Parathyroid adenoma (tissue), 2 donors: ENCODE data around the gene TLK2.
"Not testable (repeated sequence)": the region's sequence is repeated elsewhere in the genome, so short reads cannot be mapped to it uniquely, and the experiment has no call there.

ENCODE experiments used
- H2AFZ ChIP-seq: fragments of 300-600 bp; sonication (generic); one replicate; pipeline ENCODE4 v1.7.0; 2017; ENCODE audit warnings: antibody characterized with exemption, mild to moderate bottlenecking
- H3K27ac ChIP-seq: fragments of 300-600 bp; sonication (generic); one replicate; pipeline ENCODE4 v1.7.0; 2017
- H3K27me3 ChIP-seq: fragments of 300-600 bp; sonication (generic); one replicate; pipeline ENCODE4 v1.7.0; 2017; ENCODE audit warnings: low read length; ENCODE audit not compliant: control insufficient read depth, insufficient read depth
- H3K36me3 ChIP-seq: fragments of 300-600 bp; sonication (generic); one replicate; pipeline ENCODE4 v1.7.0; 2017; ENCODE audit warnings: low read length; ENCODE audit not compliant: control insufficient read depth, insufficient read depth
- H3K4me1 ChIP-seq: fragments of 300-600 bp; sonication (generic); one replicate; pipeline ENCODE4 v1.7.0; 2017; ENCODE audit warnings: control low read depth
- H3K4me2 ChIP-seq: fragments of 300-600 bp; sonication (generic); one replicate; pipeline ENCODE4 v1.7.0; 2017; ENCODE audit warnings: low read length
- H3K4me3 ChIP-seq: fragments of 300-600 bp; sonication (generic); one replicate; pipeline ENCODE4 v1.7.0; 2017; ENCODE audit warnings: low read depth, low read length
- H3K79me2 ChIP-seq: fragments of 300-600 bp; sonication (generic); one replicate; pipeline ENCODE4 v1.7.0; 2017; ENCODE audit warnings: control low read depth
- H3K9ac ChIP-seq: fragments of 300-600 bp; sonication (generic); one replicate; pipeline ENCODE4 v1.7.0; 2017; ENCODE audit warnings: mild to moderate bottlenecking
- H3K9me3 ChIP-seq: fragments of 300-600 bp; sonication (generic); one replicate; pipeline ENCODE4 v1.7.0; 2017; ENCODE audit warnings: low read length; ENCODE audit not compliant: control insufficient read depth
- TF ChIP-seq, protein P1 (sequence below): fragments of 300-600 bp; sonication (generic); IDR thresholded peaks from one replicate; pipeline ENCODE4 v1.7.0; 2017; ENCODE audit warnings: antibody characterized with exemption, mild to moderate bottlenecking
- donor health status: primary hyperparathyroidism.

The TLK2 gene

GRCh38 chr17:62456016-62456415 lies 22.6 kb upstream of the TLK2 start:
- Histone ChIP-seq H3K4me2 (no peak overlapping the region), H3K9ac (no peak overlapping the region), H3K9me3 (no peaks in the 10 kb centered on the region), H2AFZ (no peak overlapping the region), H3K4me1 (no peaks in the 10 kb centered on the region), H3K36me3 (no peaks in the 10 kb centered on the region), H3K4me3 (no peak overlapping the region), H3K27ac (no peak overlapping the region), H3K27me3 (no peaks in the 10 kb centered on the region), H3K79me2 (no peaks in the 10 kb centered on the region)
- TF ChIP-seq, protein P1, sequence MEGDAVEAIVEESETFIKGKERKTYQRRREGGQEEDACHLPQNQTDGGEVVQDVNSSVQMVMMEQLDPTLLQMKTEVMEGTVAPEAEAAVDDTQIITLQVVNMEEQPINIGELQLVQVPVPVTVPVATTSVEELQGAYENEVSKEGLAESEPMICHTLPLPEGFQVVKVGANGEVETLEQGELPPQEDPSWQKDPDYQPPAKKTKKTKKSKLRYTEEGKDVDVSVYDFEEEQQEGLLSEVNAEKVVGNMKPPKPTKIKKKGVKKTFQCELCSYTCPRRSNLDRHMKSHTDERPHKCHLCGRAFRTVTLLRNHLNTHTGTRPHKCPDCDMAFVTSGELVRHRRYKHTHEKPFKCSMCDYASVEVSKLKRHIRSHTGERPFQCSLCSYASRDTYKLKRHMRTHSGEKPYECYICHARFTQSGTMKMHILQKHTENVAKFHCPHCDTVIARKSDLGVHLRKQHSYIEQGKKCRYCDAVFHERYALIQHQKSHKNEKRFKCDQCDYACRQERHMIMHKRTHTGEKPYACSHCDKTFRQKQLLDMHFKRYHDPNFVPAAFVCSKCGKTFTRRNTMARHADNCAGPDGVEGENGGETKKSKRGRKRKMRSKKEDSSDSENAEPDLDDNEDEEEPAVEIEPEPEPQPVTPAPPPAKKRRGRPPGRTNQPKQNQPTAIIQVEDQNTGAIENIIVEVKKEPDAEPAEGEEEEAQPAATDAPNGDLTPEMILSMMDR: no peak

GRCh38 chr17:62458483-62458882 lies 20.1 kb upstream of the TLK2 start:
- not testable (repeated sequence) for H3K27me3 ChIP-seq, H2AFZ ChIP-seq, H3K4me2 ChIP-seq, H3K36me3 ChIP-seq, H3K9me3 ChIP-seq, H3K27ac ChIP-seq, H3K79me2 ChIP-seq, H3K4me3 ChIP-seq, H3K9ac ChIP-seq, H3K4me1 ChIP-seq

- not testable (repeated sequence) for H3K79me2 ChIP-seq, H3K27me3 ChIP-seq, H3K4me3 ChIP-seq, H2AFZ ChIP-seq, H3K4me2 ChIP-seq, H3K36me3 ChIP-seq, H3K4me1 ChIP-seq, H3K9ac ChIP-seq, H3K9me3 ChIP-seq, H3K27ac ChIP-seq
Observed at GRCh38 chr17:62464422-62464821, 14.2 kb upstream of the TLK2 start.

DNA sequence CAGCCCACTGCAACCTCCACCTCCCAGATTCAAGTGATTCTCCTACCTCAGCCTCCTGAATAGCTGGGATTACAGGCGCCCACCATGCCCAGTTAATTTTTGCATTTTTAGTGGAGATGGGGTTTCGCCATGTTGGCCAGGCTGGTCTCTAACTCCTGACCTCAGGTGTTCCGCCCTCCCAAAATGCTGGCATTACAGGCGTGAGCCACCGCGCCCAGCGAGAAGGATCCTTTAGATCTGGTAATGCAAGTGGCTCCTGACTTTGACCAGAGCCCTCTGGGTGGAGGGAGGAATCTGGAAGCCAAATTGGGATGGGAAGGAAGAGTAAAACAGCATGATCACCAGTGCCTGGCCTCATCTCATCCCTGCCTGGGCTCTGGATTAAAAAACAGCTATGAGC lies 13.4 kb upstream of the TLK2 start:
- not testable (repeated sequence) for H3K79me2 ChIP-seq, H3K4me3 ChIP-seq, H2AFZ ChIP-seq, H3K4me1 ChIP-seq, H3K36me3 ChIP-seq, H3K9me3 ChIP-seq, H3K27ac ChIP-seq, H3K4me2 ChIP-seq, H3K27me3 ChIP-seq, H3K9ac ChIP-seq

DNA sequence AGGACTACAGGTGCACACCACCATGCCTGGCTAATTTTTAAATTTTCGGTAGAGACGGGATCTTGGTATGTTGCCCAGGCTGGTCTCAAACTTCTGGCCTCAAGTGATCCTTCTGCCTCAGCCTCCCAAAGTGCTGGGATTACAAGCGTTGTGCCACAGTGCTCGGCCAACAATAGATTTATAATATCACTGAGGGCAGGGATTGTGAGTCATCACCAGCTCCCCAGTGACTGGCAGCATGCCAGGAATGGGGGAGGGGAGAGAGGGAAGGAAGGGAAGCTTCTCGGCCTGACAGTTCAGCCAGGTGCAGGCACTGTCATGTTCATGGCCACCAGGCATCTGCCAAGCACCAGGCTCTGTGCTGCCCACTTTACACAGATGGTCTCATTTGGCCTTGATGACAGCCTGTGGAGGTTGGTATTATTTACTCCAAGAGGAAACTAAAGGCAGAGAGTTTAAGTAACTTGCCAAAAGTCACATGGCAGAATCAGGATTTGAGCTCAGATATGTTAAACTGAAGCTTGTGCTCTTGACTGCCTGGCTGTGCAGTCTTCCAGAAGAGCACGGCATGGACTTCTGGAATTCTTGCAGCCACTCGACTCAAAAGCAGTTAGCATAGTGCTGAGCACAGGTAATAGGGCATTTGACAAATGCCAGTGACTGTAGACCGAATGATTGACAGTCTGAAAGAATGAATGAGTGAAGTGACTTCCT lies 7.8 kb upstream of the TLK2 start:
- not testable (repeated sequence) for H3K27ac ChIP-seq, H3K79me2 ChIP-seq, H3K36me3 ChIP-seq, H2AFZ ChIP-seq, H3K4me3 ChIP-seq, H3K9ac ChIP-seq, H3K9me3 ChIP-seq, H3K4me1 ChIP-seq, H3K4me2 ChIP-seq, H3K27me3 ChIP-seq

DNA sequence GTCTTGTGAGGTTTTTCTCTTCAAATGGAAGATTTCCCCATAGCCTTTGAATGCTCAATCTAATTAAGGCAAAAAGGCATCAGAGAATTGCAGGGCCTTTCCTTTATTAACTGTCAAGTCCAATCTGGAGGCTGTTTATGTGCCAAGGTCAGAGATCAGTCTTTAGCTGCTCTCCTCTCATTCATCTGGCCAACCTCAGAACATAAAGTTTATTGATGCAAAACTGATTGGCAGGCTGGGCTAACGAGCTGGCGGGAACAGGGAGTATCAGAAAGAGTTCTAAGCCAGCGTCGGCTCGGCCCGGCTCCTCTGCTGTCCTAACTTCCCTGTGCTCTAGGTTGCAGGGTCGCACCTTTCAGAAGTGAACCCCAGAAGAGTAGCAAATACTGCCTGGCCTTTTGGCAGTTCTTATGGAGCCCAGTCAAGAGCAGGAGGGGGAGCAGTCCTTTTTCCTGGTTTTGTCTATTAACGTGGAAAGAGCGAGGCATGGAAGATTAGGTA lies 7.2 kb upstream of the TLK2 start:
- H3K27ac ChIP-seq, H3K27me3 ChIP-seq, H3K9ac ChIP-seq, H3K79me2 ChIP-seq, H3K4me2 ChIP-seq, H2AFZ ChIP-seq, H3K4me1 ChIP-seq, H3K36me3 ChIP-seq, H3K9me3 ChIP-seq, H3K4me3 ChIP-seq: not testable (repeated sequence)

DNA sequence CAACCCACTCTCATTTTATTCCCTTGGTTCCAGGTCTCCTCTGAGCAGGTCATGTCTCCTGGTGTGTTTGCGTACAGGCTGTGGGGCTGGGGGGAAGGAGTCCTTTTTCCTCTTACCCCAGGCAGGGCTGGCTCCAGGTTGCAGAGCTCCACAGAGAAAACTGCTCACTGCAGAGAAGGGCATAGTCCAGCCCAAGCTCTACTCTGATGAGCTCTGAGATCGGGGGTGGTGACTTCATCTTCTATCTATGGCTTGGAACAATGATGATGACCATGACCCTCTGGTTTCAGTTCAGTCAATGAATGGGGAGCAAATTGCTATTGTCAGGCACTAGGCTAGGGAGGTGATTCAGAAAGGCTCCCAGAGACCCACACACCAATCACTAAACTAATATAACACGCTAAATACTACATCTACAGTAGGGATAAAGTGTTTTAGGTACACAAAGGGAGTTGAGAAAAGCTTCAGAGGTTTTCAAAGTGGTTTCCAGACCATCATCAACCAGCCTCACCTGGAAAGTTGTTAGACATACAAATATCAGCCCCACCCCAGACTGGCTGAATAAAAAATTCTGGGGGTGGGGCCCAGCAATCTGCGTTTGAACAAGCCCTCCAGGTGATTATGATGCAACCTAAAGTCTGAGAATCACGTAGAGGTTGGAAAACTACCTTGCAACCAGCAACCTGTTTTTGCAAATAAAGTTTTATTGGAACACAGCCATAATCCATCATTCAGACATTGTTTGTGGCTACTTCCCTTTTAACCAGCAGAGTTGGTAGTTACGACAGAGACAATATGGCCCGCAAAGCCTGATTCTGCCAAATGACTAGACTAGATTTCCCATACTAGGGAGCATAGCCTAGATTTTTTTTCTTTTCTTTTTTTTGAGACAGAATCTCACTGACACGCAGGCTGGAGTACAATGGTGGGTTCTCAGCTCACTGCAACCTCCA lies 5.3 kb upstream of the TLK2 start:
- H3K27me3 ChIP-seq, H3K9me3 ChIP-seq, H3K9ac ChIP-seq, H3K27ac ChIP-seq, H2AFZ ChIP-seq, H3K4me3 ChIP-seq, H3K79me2 ChIP-seq, H3K4me1 ChIP-seq, H3K4me2 ChIP-seq, H3K36me3 ChIP-seq: not testable (repeated sequence)

DNA sequence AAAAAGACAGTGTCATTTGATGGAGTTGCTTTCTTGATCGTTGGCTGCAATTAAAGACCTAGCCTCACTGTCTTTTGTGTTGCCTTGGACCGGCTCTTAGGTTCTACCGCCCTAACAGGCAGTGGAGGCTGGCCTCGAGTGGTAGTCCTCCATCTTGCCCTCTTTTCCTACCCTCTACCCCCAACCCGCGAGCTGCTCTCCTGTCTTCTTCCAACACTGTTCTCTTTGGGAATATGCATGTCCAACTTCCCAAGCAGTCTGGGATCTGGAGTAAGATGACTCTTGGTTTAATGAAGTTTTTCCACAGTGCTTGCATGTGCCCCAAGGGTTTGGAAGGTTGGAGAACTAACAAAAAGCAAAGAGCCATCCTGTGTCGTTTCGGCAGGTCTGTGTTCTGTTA lies 1.5 kb upstream of the TLK2 start:
- H3K27me3 ChIP-seq, H3K4me2 ChIP-seq, H3K9me3 ChIP-seq, H3K9ac ChIP-seq, H3K79me2 ChIP-seq, H3K4me3 ChIP-seq, H3K4me1 ChIP-seq, H3K36me3 ChIP-seq: not testable (repeated sequence)
- peak overlapping the region; percentile 55 for H3K27ac ChIP-seq
- peak overlapping the region; percentile 82 for H2AFZ ChIP-seq

DNA sequence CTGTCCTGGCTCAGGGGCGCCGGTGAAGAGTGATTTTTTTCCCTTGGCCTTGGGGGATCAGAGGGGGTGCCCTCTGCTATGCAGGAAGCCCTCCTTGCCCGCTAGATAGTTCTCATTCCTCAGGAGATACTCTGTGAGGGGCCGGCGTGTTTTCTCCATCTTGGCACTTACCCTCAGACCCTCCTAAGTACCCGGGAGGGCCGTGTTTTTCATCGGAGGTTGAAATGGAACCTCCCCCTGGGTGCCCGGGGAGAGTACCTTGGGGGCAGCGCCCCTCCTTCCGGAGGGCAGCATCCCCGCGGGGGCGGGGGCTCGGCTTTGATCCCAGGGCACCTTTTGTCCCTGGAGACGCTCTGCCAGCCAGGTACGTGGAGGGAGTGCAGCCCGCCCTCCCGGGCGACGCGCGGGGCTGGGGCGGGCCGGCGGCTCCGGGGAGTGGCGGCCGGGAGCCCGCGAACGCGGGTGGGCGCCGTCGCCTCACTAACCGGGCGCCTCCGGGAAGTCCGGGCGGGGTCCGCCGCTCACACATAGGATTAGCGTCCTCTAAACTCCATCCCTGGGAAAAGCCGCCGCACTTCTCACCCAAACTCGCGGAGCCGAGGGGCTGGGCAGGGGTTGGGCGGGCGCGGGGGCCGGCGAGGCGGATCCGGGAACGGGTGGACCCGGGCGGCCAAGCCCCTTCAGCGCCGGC lies 762 bp upstream of the TLK2 start:
- not testable (repeated sequence) for H3K36me3 ChIP-seq, H3K27me3 ChIP-seq, H3K9ac ChIP-seq, H3K4me1 ChIP-seq, H3K9me3 ChIP-seq
- H3K4me2 ChIP-seq: peak overlapping the region; percentile 83
- peak overlapping the region; percentile 55 for H3K27ac ChIP-seq
- peak overlapping the region; percentile 53 for H3K4me3 ChIP-seq
- H3K79me2 ChIP-seq: peaks cover 15% of the 10 kb centered on the region
- peak overlapping the region; percentile 82 for H2AFZ ChIP-seq
